ENCODE data around the gene NKIRAS1. TPM values are rescaled to one million over a fixed set of nuclear protein-coding genes. Genes with fewer than 3 reads are reported as not detected.
"Not testable (repeated sequence)": the region's sequence is repeated elsewhere in the genome, so short reads cannot be mapped to it uniquely, and the experiment has no call there.

NKIRAS1 gene
- total RNA-seq, 6 experiments from 2014 or later: 10.9 to 13.5 (median 11.6) TPM

DNA sequence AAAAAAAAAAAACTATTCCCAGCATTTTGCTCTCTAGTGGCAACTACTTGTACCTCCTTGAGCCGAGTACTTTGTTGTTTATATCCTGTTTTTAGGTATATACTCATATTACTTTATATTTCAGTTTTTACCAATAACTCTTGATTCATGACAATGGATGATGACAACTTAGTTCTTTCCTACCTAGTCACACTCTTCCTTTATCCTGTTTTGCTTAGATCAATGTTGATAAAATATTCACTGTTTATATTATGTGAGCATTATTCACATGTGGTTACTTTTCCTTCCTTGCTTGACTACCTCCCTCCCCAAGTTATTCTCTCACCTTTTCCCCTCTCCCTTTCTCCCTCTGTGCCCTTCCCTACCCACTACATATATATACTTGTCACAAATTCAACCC lies 53.7 kb downstream of the NKIRAS1 start:
- no peak overlapping the region for H3K4me3 Mint-ChIP-seq
- DNase-seq: peak; percentile 9
- H3K27me3 Mint-ChIP-seq (ENCODE audit: insufficient read depth): peaks cover 1% of the 10 kb centered on the region; the same call in 1 of the 2 replicates
- H3K9me3 Mint-ChIP-seq: no peaks in the 10 kb centered on the region
- no peak for TF ChIP-seq CTCF (IDR thresholded peaks at IDR 0.05)
- H3K36me3 Mint-ChIP-seq (ENCODE audit: low read depth): peaks cover 14% of the 10 kb centered on the region; the same call in 1 of the 2 replicates
- H3K4me1 Mint-ChIP-seq (ENCODE audit: low read depth): peaks cover 70% of the 10 kb centered on the region
- H3K27ac Mint-ChIP-seq: no peak overlapping the region

GRCh38 chr3:23861689-23862088 lies 55.1 kb downstream of the NKIRAS1 start:
- H3K27ac Mint-ChIP-seq: no peak overlapping the region
- peaks cover 1% of the 10 kb centered on the region; the same call in 1 of the 2 replicates for H3K27me3 Mint-ChIP-seq (ENCODE audit: insufficient read depth)
- TF ChIP-seq CTCF (IDR thresholded peaks at IDR 0.05): no peak
- peaks cover 14% of the 10 kb centered on the region; the same call in 1 of the 2 replicates for H3K36me3 Mint-ChIP-seq (ENCODE audit: low read depth)
- H3K4me3 Mint-ChIP-seq: no peak overlapping the region
- H3K4me1 Mint-ChIP-seq (ENCODE audit: low read depth): peaks cover 72% of the 10 kb centered on the region
- H3K9me3 Mint-ChIP-seq: no peaks in the 10 kb centered on the region
- DNase-seq: no peak

DNA sequence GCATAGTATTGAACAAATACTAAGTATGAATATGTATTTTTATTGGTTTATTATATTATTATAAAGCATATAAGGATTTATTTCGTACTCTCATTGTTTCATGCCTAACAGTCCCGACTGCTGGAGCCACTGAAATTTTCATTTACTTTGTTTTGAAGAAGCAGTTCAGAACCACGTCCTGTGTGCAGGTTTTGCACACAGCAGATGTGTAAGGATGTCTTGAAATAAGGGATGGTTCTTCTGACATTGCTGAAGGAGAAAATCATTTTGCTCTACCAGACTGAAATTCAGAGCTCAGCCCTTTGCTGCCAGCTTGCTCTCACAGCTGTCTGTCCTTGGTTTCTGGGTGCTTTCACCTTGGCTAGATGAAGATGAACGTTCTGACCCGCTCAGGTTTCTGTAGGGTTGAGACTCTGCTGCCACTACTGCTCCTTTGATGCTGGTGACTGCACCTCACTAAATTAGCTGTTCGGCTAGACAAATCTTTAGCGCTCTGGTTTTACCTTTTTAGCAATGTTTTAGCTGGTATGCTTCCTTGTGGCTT lies 56.9 kb downstream of the NKIRAS1 start:
- TF ChIP-seq CTCF (IDR thresholded peaks at IDR 0.05): no peak
- H3K27me3 Mint-ChIP-seq (ENCODE audit: insufficient read depth): peaks cover 1% of the 10 kb centered on the region; the same call in 1 of the 2 replicates
- no peak overlapping the region for H3K4me3 Mint-ChIP-seq
- H3K27ac Mint-ChIP-seq: no peak overlapping the region
- peaks cover 14% of the 10 kb centered on the region; the same call in 1 of the 2 replicates for H3K36me3 Mint-ChIP-seq (ENCODE audit: low read depth)
- no peaks in the 10 kb centered on the region for H3K9me3 Mint-ChIP-seq
- H3K4me1 Mint-ChIP-seq (ENCODE audit: low read depth): peaks cover 60% of the 10 kb centered on the region
- DNase-seq: no peak

DNA sequence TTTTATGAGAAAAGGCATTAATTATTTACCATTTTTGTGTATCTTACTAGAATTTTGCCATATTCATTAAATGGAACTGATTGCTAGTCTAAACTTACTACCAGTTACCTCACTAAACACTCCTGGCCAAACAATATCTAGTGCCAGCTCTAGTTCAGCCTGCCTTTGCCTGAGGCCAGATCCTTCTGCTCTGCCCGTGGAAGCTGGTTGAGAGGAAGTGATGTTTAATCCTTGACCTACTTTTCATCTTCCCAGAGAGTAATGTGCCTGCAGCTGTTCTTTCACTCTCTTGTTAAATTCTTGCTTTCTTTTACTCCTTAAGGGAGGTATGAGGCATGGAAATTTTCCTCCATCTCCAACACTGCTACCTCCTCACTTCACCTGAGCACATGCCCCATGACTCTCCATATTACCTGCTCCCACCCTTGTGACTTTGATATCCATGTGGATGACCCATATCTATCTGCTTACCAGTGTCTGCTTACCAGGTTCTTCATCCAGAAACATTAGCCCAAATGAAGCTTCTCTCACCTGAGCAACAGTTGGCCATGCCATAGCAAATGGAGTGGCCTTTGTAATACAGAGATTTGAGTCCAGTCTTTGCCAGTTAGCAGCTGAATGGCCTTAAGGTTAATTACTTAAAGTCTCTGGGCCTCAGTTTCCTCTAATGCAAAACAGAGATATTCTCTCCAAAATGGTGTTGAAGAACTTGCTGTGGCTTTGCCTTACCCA lies 57.6 kb downstream of the NKIRAS1 start:
- Mint-ChIP-seq H3K27me3 (ENCODE audit: insufficient read depth) (peaks cover 1% of the 10 kb centered on the region; the same call in 1 of the 2 replicates), H3K36me3 (ENCODE audit: low read depth) (peaks cover 8% of the 10 kb centered on the region; the same call in 1 of the 2 replicates), H3K27ac (peak overlapping the region; percentile 8; the same call in 1 of the 2 replicates), H3K4me1 (ENCODE audit: low read depth) (peaks cover 53% of the 10 kb centered on the region), H3K4me3 (no peak overlapping the region), H3K9me3 (no peaks in the 10 kb centered on the region)
- no peak for TF ChIP-seq CTCF (IDR thresholded peaks at IDR 0.05)
- peak; percentile 54 for DNase-seq

- no peaks in the 10 kb centered on the region for H3K9me3 Mint-ChIP-seq
- H3K4me3 Mint-ChIP-seq: no peak overlapping the region
- no peak for DNase-seq
- H3K36me3 Mint-ChIP-seq (ENCODE audit: low read depth): peaks cover 18% of the 10 kb centered on the region
- no peak for TF ChIP-seq CTCF (IDR thresholded peaks at IDR 0.05)
- no peak overlapping the region for H3K27ac Mint-ChIP-seq
- no peaks in the 10 kb centered on the region for H3K27me3 Mint-ChIP-seq (ENCODE audit: insufficient read depth)
- H3K4me1 Mint-ChIP-seq (ENCODE audit: low read depth): peaks cover 47% of the 10 kb centered on the region
Measured at GRCh38 chr3:23856286-23856685, 60.5 kb downstream of the NKIRAS1 start.

- not testable (repeated sequence) for H3K27me3 Mint-ChIP-seq (ENCODE audit: insufficient read depth); DNase-seq; H3K9me3 Mint-ChIP-seq; H3K4me3 Mint-ChIP-seq; H3K27ac Mint-ChIP-seq
- peaks cover 23% of the 10 kb centered on the region for H3K36me3 Mint-ChIP-seq (ENCODE audit: low read depth)
- peaks cover 23% of the 10 kb centered on the region for H3K4me1 Mint-ChIP-seq (ENCODE audit: low read depth)
Measured at GRCh38 chr3:23849462-23849861, 67.3 kb downstream of the NKIRAS1 start.
